ENCODE data around the gene PPFIBP2.

The PPFIBP2 gene

GRCh38 chr11:7613394-7613720, 99.6 kb downstream of the PPFIBP2 start:
- Histone ChIP-seq H3K27me3 (ENCODE audit: control insufficient read depth in 2 of 2, insufficient read depth in 2 of 2, low read length in 2 of 2) (no peaks in the 10 kb centered on the region), H3K4me1 (ENCODE audit: control insufficient read depth in 2 of 2, insufficient read depth in 2 of 2, low read length in 2 of 2) (peaks cover 15 to 28% of the 10 kb centered on the region in 2 donors), H3K36me3 (ENCODE audit: control insufficient read depth in 2 of 2, insufficient read depth in 2 of 2, low read length in 2 of 2) (peaks cover 21 to 65% of the 10 kb centered on the region in 2 donors), H3K4me3 (ENCODE audit: low read length in 2 of 2) (no peak overlapping the region), H3K9me3 (ENCODE audit: control insufficient read depth in 2 of 2, low read length in 2 of 2) (no peaks in the 10 kb centered on the region), H3K9ac (ENCODE audit: low read depth in 1 of 2, low read length in 2 of 2) (no peak overlapping the region), H3K27ac (ENCODE audit: low read depth in 2 of 2, low read length in 2 of 2) (no peak overlapping the region)

GRCh38 chr11:7614656-7615055, 100.9 kb downstream of the PPFIBP2 start:
- Histone ChIP-seq H3K9me3 (ENCODE audit: control insufficient read depth in 2 of 2, low read length in 2 of 2) (no peaks in the 10 kb centered on the region), H3K4me3 (ENCODE audit: low read length in 2 of 2) (no peak overlapping the region), H3K9ac (ENCODE audit: low read depth in 1 of 2, low read length in 2 of 2) (no peak overlapping the region), H3K27me3 (ENCODE audit: control insufficient read depth in 2 of 2, insufficient read depth in 2 of 2, low read length in 2 of 2) (no peaks in the 10 kb centered on the region), H3K36me3 (ENCODE audit: control insufficient read depth in 2 of 2, insufficient read depth in 2 of 2, low read length in 2 of 2) (peaks cover 21 to 59% of the 10 kb centered on the region in 2 donors), H3K27ac (ENCODE audit: low read depth in 2 of 2, low read length in 2 of 2) (no peak overlapping the region), H3K4me1 (ENCODE audit: control insufficient read depth in 2 of 2, insufficient read depth in 2 of 2, low read length in 2 of 2) (peaks cover 10 to 24% of the 10 kb centered on the region in 2 donors)

DNA sequence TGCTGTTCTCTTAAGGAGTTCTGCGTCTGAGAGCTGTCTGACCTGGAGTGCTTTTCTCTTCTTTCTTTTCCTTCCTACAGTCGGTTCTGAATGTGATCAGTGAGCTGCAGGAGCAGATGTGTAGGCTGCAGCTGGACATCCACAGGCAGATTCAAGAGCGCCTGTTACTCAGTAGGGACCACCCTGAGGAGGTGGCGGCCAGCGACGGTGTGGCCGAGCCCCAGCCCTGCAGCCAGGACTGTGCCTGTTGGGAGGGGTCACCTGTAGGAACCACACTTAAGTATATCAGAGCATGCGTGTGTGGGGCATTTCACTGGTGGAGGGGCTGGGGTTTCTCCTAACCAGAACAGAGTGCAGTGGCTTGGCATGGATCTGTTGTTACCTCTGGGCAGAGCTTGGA, 103.2 kb downstream of the PPFIBP2 start:
- no peak overlapping the region for H3K4me3 ChIP-seq (ENCODE audit: low read length in 2 of 2)

GRCh38 chr11:7619322-7619721, 105.5 kb downstream of the PPFIBP2 start:
- peaks cover 6 to 15% of the 10 kb centered on the region in 2 donors for H3K4me1 ChIP-seq (ENCODE audit: control insufficient read depth in 2 of 2, insufficient read depth in 2 of 2, low read length in 2 of 2)
- peaks cover 32 to 57% of the 10 kb centered on the region in 2 donors for H3K36me3 ChIP-seq (ENCODE audit: control insufficient read depth in 2 of 2, insufficient read depth in 2 of 2, low read length in 2 of 2)
- no peak overlapping the region for H3K27ac ChIP-seq (ENCODE audit: low read depth in 2 of 2, low read length in 2 of 2)
- no peak overlapping the region for H3K4me3 ChIP-seq (ENCODE audit: low read length in 2 of 2)
- no peak overlapping the region for H3K9ac ChIP-seq (ENCODE audit: low read depth in 1 of 2, low read length in 2 of 2)
- no peaks in the 10 kb centered on the region for H3K9me3 ChIP-seq (ENCODE audit: control insufficient read depth in 2 of 2, low read length in 2 of 2)
- H3K27me3 ChIP-seq (ENCODE audit: control insufficient read depth in 2 of 2, insufficient read depth in 2 of 2, low read length in 2 of 2): no peaks in the 10 kb centered on the region

More for the DNA sequence above, 103.2 kb downstream of the PPFIBP2 start:
- Histone ChIP-seq H3K9ac (ENCODE audit: low read depth in 1 of 2, low read length in 2 of 2) (no peak overlapping the region), H3K27ac (ENCODE audit: low read depth in 2 of 2, low read length in 2 of 2) (no peak overlapping the region), H3K27me3 (ENCODE audit: control insufficient read depth in 2 of 2, insufficient read depth in 2 of 2, low read length in 2 of 2) (no peaks in the 10 kb centered on the region), H3K36me3 (ENCODE audit: control insufficient read depth in 2 of 2, insufficient read depth in 2 of 2, low read length in 2 of 2) (peaks cover 20 to 57% of the 10 kb centered on the region in 2 donors), H3K9me3 (ENCODE audit: control insufficient read depth in 2 of 2, low read length in 2 of 2) (no peaks in the 10 kb centered on the region), H3K4me1 (ENCODE audit: control insufficient read depth in 2 of 2, insufficient read depth in 2 of 2, low read length in 2 of 2) (peaks cover 12 to 16% of the 10 kb centered on the region in 2 donors)

DNA sequence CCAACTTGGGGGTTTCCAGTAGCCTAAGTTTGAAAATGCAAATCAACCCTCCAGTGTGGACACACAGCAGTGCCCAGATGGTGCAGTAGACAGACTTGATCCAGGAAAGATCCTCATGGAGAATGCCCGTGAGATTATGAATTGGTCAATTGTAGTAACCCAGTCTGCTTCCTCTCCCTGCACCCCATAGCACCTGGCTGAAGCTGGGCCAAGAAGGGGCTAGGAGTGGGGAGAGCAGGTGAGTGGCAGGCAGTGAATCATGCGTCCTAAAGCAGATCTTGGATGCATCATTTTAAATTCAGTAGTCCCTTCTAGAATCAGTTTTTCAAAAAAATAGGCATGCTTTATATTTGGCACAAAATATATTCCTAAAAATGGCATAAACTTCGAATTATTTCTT, 107.3 kb downstream of the PPFIBP2 start:
- no peak overlapping the region for H3K9ac ChIP-seq (ENCODE audit: low read depth in 1 of 2, low read length in 2 of 2)
- H3K27me3 ChIP-seq (ENCODE audit: control insufficient read depth in 2 of 2, insufficient read depth in 2 of 2, low read length in 2 of 2): no peaks in the 10 kb centered on the region
- H3K4me1 ChIP-seq (ENCODE audit: control insufficient read depth in 2 of 2, insufficient read depth in 2 of 2, low read length in 2 of 2): peaks cover 6 to 15% of the 10 kb centered on the region in 2 donors
- H3K27ac ChIP-seq (ENCODE audit: low read depth in 2 of 2, low read length in 2 of 2): no peak overlapping the region
- no peak overlapping the region for H3K4me3 ChIP-seq (ENCODE audit: low read length in 2 of 2)
- no peaks in the 10 kb centered on the region for H3K9me3 ChIP-seq (ENCODE audit: control insufficient read depth in 2 of 2, low read length in 2 of 2)
- H3K36me3 ChIP-seq (ENCODE audit: control insufficient read depth in 2 of 2, insufficient read depth in 2 of 2, low read length in 2 of 2): peaks cover 48 to 68% of the 10 kb centered on the region in 2 donors

- H3K27ac ChIP-seq (ENCODE audit: low read depth in 2 of 2, low read length in 2 of 2): no peak overlapping the region
- no peak overlapping the region for H3K9ac ChIP-seq (ENCODE audit: low read depth in 1 of 2, low read length in 2 of 2)
- no peak overlapping the region for H3K4me3 ChIP-seq (ENCODE audit: low read length in 2 of 2)
- H3K36me3 ChIP-seq (ENCODE audit: control insufficient read depth in 2 of 2, insufficient read depth in 2 of 2, low read length in 2 of 2): peaks cover 49 to 69% of the 10 kb centered on the region in 2 donors
- no peaks in the 10 kb centered on the region for H3K9me3 ChIP-seq (ENCODE audit: control insufficient read depth in 2 of 2, low read length in 2 of 2)
- peaks cover 6 to 15% of the 10 kb centered on the region in 2 donors for H3K4me1 ChIP-seq (ENCODE audit: control insufficient read depth in 2 of 2, insufficient read depth in 2 of 2, low read length in 2 of 2)
- no peaks in the 10 kb centered on the region for H3K27me3 ChIP-seq (ENCODE audit: control insufficient read depth in 2 of 2, insufficient read depth in 2 of 2, low read length in 2 of 2)
Observed at GRCh38 chr11:7621554-7621953, 107.8 kb downstream of the PPFIBP2 start.

DNA sequence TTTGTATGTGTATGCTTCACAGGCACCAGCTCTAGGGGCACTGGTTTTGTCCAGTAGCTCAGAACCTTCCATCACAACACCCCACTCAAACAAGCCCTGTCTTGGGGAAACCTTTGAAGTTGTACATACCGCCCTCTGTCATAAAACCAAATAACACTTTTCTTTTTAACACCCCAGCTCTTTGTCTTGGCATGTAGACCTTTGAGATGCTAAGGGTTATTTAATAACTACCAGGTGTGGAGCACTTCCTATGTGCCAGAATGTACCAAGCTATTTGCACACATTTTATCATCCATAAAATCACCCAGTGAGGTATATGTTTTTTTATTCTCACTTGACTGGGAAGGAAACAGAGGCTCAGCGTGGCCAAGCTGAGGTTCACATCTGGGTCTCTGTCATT, 108.9 kb downstream of the PPFIBP2 start:
- H3K9ac ChIP-seq (ENCODE audit: low read depth in 1 of 2, low read length in 2 of 2): no peak overlapping the region
- peaks cover 52 to 63% of the 10 kb centered on the region in 2 donors for H3K36me3 ChIP-seq (ENCODE audit: control insufficient read depth in 2 of 2, insufficient read depth in 2 of 2, low read length in 2 of 2)
- H3K4me3 ChIP-seq (ENCODE audit: low read length in 2 of 2): no peak overlapping the region
- H3K27ac ChIP-seq (ENCODE audit: low read depth in 2 of 2, low read length in 2 of 2): peak overlapping the region; percentile 44 to 60
- H3K9me3 ChIP-seq (ENCODE audit: control insufficient read depth in 2 of 2, low read length in 2 of 2): no peaks in the 10 kb centered on the region
- H3K27me3 ChIP-seq (ENCODE audit: control insufficient read depth in 2 of 2, insufficient read depth in 2 of 2, low read length in 2 of 2): no peaks in the 10 kb centered on the region
- H3K4me1 ChIP-seq (ENCODE audit: control insufficient read depth in 2 of 2, insufficient read depth in 2 of 2, low read length in 2 of 2): peaks cover 6 to 15% of the 10 kb centered on the region in 2 donors

DNA sequence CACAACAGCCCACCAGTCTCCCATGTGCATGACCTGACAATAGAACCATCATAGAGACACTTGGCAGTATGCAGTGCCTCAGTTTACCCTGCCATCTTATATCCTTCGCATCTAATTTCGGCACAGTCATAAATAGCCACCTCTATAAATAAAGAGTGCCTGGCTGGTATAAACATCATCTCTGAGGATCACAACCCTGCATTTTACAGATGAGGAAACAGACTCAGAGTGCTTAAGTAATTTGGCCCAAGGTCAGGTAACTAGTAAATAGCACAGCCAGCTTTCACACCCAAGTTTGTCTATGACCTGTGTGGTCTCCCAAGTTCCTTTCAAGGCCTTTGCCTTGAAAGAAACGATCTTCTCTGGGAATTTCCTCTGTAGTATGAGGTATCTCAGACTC, 114.9 kb downstream of the PPFIBP2 start:
- no peaks in the 10 kb centered on the region for H3K4me1 ChIP-seq (ENCODE audit: control insufficient read depth in 2 of 2, insufficient read depth in 2 of 2, low read length in 2 of 2)
- peaks cover 82 to 86% of the 10 kb centered on the region in 2 donors for H3K36me3 ChIP-seq (ENCODE audit: control insufficient read depth in 2 of 2, insufficient read depth in 2 of 2, low read length in 2 of 2)
- H3K27me3 ChIP-seq (ENCODE audit: control insufficient read depth in 2 of 2, insufficient read depth in 2 of 2, low read length in 2 of 2): no peaks in the 10 kb centered on the region
- H3K9ac ChIP-seq (ENCODE audit: low read depth in 1 of 2, low read length in 2 of 2): no peak overlapping the region
- H3K9me3 ChIP-seq (ENCODE audit: control insufficient read depth in 2 of 2, low read length in 2 of 2): no peaks in the 10 kb centered on the region
- H3K27ac ChIP-seq (ENCODE audit: low read depth in 2 of 2, low read length in 2 of 2): no peak overlapping the region
- no peak overlapping the region for H3K4me3 ChIP-seq (ENCODE audit: low read length in 2 of 2)

- H3K9ac ChIP-seq (ENCODE audit: low read depth in 1 of 2, low read length in 2 of 2): no peak overlapping the region
- H3K27ac ChIP-seq (ENCODE audit: low read depth in 2 of 2, low read length in 2 of 2): no peak overlapping the region
- H3K4me1 ChIP-seq (ENCODE audit: control insufficient read depth in 2 of 2, insufficient read depth in 2 of 2, low read length in 2 of 2): no peaks in the 10 kb centered on the region
- H3K9me3 ChIP-seq (ENCODE audit: control insufficient read depth in 2 of 2, low read length in 2 of 2): no peaks in the 10 kb centered on the region
- H3K4me3 ChIP-seq (ENCODE audit: low read length in 2 of 2): no peak overlapping the region
- peaks cover 85 to 87% of the 10 kb centered on the region in 2 donors for H3K36me3 ChIP-seq (ENCODE audit: control insufficient read depth in 2 of 2, insufficient read depth in 2 of 2, low read length in 2 of 2)
- H3K27me3 ChIP-seq (ENCODE audit: control insufficient read depth in 2 of 2, insufficient read depth in 2 of 2, low read length in 2 of 2): no peaks in the 10 kb centered on the region
Observed at GRCh38 chr11:7630002-7630401, 116.2 kb downstream of the PPFIBP2 start.

- Histone ChIP-seq H3K9me3 (ENCODE audit: control insufficient read depth in 2 of 2, low read length in 2 of 2) (no peaks in the 10 kb centered on the region), H3K4me1 (ENCODE audit: control insufficient read depth in 2 of 2, insufficient read depth in 2 of 2, low read length in 2 of 2) (no peaks in the 10 kb centered on the region), H3K27me3 (ENCODE audit: control insufficient read depth in 2 of 2, insufficient read depth in 2 of 2, low read length in 2 of 2) (no peaks in the 10 kb centered on the region), H3K27ac (ENCODE audit: low read depth in 2 of 2, low read length in 2 of 2) (no peak overlapping the region), H3K36me3 (ENCODE audit: control insufficient read depth in 2 of 2, insufficient read depth in 2 of 2, low read length in 2 of 2) (peaks cover 86 to 91% of the 10 kb centered on the region in 2 donors), H3K9ac (ENCODE audit: low read depth in 1 of 2, low read length in 2 of 2) (no peak overlapping the region), H3K4me3 (ENCODE audit: low read length in 2 of 2) (no peak overlapping the region)
Observed at GRCh38 chr11:7632211-7632610, 118.4 kb downstream of the PPFIBP2 start.

- Histone ChIP-seq H3K9ac (ENCODE audit: low read depth in 1 of 2, low read length in 2 of 2) (no peak overlapping the region), H3K4me1 (ENCODE audit: control insufficient read depth in 2 of 2, insufficient read depth in 2 of 2, low read length in 2 of 2) (peaks cover 16% of the 10 kb centered on the region in 2 donors), H3K27me3 (ENCODE audit: control insufficient read depth in 2 of 2, insufficient read depth in 2 of 2, low read length in 2 of 2) (no peaks in the 10 kb centered on the region), H3K9me3 (ENCODE audit: control insufficient read depth in 2 of 2, low read length in 2 of 2) (no peaks in the 10 kb centered on the region), H3K27ac (ENCODE audit: low read depth in 2 of 2, low read length in 2 of 2) (no peak overlapping the region), H3K36me3 (ENCODE audit: control insufficient read depth in 2 of 2, insufficient read depth in 2 of 2, low read length in 2 of 2) (peaks cover 76 to 79% of the 10 kb centered on the region in 2 donors), H3K4me3 (ENCODE audit: low read length in 2 of 2) (no peak overlapping the region)
Observed at GRCh38 chr11:7635137-7635536, 121.3 kb downstream of the PPFIBP2 start.

Measured in mucosa of rectum (tissue), 2 donors.